Measurements from ENCODE around the gene C19orf53.

GRCh38 chr19:13748169-13748828, 26.0 kb upstream of the C19orf53 start:
- TF ChIP-seq CTCF (IDR thresholded peaks at IDR 0.05) (no peak), POLR2A (IDR thresholded peaks at IDR 0.05) (no peak)
